RPMI7951 (cell line): ENCODE data around the gene RBM4. TPM values are rescaled to one million over a fixed set of nuclear protein-coding genes. Genes with fewer than 3 reads are reported as not detected.
A peak's percentile ranks its signal among the peaks of the same experiment; 100 is the strongest.
"Not testable (repeated sequence)": the region's sequence is repeated elsewhere in the genome, so short reads cannot be mapped to it uniquely, and the experiment has no call there.

Experiments used
- DNase-seq: peaks from one replicate; pipeline ENCODE4 v3.0.0-alpha.2; 2012; ENCODE audit warnings: low read depth
- total RNA-seq: library from RNA; depleted of rRNA; stranded (reverse); fragments of >200 nt; shearing (Covaris generic); gene quantifications from 2 replicates; pipeline ENCODE4 v1.2.3, GENCODE V29; 2014

The RBM4 gene
- total RNA-seq, 1 experiment from 2014 or later, result 126 TPM

DNA sequence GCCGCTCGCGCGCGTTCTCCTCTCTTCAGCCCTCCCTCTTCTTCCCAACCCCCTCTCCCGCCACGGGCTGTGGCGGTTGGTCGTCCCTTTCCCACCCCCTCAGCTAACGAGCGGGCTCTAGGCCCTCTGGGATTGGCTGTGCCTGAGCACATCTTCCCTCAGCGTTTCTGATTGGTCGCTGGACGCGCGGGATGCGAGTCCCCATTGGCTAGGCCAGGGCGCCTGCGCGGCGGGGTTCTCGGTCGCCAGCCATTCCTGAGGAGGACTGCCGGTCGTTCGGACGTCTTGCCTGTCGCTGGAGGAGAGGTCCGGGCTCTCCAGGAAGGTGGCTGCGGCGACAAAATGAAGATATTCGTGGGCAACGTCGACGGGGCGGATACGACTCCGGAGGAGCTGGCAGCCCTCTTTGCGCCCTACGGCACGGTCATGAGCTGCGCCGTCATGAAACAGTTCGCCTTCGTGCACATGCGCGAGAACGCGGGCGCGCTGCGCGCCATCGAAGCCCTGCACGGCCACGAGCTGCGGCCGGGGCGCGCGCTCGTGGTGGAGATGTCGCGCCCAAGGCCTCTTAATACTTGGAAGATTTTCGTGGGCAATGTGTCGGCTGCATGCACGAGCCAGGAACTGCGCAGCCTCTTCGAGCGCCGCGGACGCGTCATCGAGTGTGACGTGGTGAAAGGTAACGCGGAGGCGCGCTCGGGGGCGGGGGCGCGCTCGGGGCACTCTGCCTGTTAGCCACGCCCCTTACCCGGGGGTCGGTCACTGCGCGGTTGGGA lies 21.9 kb upstream of the RBM4 start, which contains the start of gene RBM14:
TSS of gene RBM14 (plus strand) at position 252 of the 776 bp plus-strand sequence. CDS start at position 343, 91 bp downstream.
- peak; percentile 99 for DNase-seq

DNA sequence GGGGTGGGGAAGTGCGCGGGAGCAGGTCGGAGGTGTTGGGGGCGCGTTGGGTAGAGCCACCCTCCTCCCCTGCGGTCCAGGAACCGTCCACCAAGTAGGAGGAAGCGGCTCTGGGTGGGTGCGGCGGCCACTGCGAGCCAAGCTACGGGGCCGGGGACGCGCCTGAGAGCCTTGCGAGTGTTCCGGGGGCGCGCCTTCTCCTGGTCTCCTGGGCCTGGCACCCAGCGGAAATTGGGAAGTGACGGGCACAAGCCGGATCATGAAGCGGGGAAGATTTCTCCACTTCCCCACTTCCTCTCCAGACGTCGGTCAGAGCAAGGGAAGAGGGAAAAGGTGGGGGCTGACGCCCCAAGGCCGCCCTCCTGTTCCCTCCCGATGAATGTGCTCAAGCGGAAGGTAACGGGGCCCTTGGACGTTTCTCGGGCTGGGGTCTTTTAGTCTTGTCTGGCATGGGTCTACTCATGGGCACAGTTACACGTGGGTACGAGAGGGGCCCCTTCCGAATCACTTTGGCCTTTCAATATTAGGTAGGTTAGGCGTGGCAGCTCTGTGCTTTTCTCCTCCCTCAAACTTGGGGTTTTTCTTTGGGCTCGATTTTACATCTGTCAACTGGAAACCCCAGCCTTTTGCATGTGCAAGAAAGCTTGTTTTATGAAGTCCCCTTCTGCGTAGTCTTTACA lies 21.2 kb upstream of the RBM4 start:
- DNase-seq, result peak; percentile 53

DNA sequence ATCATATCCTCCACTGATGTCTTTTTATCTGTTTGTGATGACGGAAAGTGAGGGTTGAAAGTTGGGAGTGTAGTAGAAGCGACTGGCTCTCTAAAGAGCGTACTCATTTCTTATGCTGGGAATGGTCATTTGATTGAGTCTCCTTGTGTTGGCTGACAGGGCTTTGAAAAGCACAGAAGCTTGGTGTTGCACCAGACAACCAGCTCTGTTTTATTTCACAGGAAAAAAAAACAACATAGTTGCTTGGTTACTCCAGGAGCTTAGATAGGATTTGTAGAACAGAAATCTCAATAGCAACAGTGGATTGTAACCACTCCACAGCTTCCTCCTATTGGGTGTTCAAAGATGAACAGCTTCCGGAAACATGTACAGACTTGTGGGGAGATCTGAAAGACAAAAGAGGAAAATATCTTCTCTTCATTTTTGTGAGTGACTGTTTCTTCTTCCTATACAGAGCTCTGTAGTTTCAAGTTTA lies 19.4 kb upstream of the RBM4 start:
- DNase-seq, result peak; percentile 45

DNA sequence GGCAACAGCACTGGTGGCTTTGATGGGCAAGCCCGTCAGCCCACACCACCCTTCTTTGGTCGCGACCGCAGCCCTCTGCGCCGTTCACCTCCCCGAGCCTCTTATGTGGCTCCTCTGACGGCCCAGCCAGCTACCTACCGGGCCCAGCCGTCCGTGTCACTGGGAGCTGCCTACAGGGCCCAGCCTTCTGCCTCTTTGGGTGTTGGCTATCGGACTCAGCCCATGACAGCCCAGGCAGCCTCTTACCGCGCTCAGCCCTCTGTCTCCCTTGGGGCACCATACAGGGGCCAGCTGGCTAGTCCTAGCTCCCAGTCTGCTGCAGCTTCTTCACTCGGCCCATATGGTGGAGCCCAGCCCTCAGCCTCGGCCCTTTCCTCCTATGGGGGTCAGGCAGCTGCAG lies 14.1 kb upstream of the RBM4 start:
- no peak for DNase-seq

DNA sequence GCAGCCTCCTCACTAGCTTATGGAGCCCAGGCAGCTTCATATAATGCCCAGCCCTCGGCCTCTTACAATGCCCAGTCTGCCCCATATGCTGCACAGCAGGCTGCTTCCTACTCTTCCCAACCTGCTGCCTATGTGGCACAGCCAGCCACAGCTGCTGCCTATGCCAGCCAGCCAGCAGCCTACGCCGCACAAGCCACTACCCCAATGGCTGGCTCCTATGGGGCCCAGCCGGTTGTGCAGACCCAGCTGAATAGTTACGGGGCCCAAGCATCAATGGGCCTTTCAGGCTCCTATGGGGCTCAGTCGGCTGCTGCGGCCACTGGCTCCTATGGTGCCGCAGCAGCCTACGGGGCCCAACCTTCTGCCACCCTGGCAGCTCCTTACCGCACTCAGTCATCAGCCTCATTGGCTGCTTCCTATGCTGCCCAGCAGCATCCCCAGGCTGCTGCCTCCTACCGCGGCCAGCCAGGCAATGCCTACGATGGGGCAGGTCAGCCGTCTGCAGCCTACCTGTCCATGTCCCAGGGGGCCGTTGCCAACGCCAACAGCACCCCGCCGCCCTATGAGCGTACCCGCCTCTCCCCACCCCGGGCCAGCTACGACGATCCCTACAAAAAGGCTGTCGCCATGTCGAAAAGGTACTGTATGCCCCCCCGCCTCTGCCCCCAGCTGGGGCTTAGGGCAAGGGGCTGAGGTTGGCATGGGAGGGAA lies 13.3 kb upstream of the RBM4 start:
- DNase-seq, result no peak

DNA sequence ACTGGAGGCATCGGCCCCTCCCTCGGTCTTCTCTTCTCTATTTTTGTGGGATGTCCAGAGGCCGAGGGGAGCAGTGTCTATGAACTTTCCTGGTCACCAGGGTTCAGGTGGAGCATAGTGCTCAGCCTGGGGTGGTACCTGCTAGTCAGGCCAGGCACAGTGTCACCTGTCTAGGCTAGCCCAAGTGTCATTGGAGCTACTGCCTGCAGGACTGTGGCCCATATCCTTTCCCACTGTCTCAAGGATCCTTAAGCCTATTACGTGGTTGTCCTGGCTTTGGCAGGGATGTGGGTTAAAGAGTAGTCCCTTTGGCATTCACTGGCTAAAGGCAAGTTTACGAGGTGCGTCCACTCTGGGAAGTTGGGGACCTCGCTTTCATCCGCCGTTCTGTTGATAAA lies 12.8 kb upstream of the RBM4 start:
- no peak for DNase-seq

DNA sequence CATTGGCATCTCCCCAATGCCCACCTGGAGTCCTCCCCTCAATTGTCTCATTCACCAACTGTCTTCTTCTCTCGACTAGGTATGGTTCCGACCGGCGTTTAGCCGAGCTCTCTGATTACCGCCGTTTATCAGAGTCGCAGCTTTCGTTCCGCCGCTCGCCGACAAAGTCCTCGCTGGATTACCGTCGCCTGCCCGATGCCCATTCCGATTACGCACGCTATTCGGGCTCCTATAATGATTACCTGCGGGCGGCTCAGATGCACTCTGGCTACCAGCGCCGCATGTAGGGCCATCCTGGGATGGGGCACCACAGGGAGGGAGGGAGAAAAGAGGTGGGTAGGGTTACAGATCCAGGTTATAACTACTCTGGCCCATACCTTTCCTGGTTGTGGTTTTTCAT lies 12.1 kb upstream of the RBM4 start:
- no peak for DNase-seq

DNA sequence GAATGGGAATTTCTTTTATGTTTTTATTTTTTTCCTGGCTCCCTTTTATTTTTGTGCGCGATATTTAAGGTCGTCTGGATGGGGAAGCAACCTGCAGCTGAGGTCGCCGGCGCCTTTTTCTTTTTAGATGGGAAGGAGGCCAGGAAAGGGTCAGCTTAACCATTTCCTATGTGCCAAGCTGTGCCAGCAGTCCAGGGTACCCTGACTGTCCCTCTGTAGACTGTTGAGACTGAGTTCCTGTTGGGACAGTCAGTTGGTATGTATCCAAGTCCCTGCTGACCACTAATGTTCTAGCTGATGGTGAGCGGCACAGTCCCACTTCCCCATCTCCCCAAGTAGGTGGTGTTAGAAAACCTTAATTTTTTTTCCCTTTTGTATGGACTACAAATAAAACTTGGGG lies 11.6 kb upstream of the RBM4 start:
- no peak for DNase-seq

DNA sequence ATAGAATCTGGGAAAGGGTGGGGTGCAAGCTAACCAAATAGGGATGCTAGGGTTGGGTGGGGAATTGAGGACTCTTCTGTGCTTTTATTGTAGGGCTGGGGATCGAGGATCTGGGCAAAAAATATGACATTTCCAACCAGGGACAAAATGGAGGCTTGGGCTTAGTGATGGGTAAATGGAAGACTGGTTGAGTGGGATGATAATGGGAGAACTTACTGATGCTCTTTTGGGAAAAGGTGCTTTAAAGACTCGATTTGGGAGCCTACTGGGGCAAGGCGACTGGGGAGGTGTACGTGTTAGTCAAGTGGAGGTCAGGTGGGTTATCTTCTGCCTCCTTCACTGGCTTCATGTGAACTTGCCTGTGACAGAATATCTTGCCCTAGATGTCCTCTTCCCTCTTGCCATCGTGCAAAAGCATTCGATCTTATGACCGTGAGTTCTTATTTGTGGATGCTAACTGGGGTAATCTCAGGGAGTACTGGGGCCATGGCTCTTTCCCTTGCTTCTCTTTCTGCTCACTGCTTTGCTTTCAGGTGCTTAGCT lies 10.4 kb upstream of the RBM4 start:
- no peak for DNase-seq

DNA sequence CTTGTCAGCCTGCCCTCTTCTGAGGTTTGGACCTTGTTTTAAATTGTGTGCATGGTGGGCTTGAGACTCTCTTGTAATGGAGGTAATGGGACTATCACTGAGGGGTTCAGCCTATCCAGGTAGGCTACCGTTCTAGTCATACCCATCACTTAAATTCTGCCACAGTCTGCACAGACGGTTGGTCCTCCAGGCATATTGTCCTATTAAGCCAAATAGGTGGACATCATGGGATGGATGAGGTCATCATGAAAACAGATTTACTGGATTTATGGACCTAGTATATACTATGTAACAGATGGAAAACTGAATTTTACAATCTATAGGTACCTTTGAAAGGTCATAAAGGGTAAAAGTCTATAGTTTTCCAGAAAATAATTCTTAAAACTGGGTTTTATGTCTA lies 9.1 kb upstream of the RBM4 start:
- no peak for DNase-seq

DNA sequence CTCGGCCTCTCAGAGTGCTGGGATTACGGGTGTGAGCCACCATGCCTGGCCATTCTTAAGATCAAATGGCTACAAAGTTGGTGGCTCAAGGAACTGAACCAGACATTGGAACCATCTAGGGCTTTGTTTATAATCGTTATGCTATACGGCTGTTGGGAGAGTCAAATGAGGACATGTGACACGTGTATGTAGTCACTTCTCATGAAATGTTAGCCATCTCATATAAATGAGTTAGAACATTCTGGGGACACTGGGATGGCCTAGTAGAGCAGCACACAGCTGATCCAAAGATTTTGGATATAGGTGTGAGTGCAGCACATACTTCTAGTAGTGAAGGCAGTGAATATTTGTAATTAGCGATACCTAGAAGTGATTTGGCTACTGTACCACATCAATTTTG lies 6.6 kb upstream of the RBM4 start:
- no peak for DNase-seq

DNA sequence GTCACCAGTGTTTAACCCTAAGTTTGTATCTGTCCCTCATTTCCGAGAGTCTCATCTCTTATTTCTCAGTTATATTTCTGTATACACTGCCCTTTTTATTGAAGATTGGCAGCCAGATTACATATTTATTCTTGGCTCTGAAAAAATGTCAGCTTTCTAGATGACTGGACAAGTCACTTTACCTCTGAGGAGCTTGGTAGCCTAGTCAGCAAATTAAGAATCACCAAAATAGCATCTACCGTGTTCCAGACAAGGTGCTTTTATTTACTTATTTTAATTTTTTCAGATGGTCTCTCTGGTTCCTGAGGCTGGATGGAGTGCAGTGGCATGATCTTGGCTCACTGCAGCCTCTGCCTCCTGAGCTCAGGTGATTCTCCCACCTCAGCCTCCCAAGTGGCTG lies 5.6 kb upstream of the RBM4 start:
- no peak for DNase-seq

DNA sequence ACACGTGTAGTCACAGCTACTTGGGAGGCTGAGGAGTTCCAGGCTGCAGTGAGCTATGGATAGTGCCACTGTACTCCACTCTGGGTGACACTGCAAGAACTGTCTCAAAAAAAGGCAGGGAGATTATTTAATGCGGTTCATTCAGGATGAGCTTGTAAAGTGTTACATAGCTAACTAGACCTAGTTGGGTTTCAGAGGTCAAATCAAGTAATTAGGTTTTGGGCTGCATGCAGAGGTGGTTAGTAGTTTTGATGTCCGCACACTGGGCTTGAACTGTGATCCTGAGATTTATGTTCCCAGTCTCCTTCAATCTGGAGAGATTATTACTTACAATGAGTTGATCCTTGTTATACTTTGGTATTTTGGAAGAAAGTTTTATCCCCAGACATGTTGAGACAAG lies 2.1 kb upstream of the RBM4 start:
- no peak for DNase-seq

DNA sequence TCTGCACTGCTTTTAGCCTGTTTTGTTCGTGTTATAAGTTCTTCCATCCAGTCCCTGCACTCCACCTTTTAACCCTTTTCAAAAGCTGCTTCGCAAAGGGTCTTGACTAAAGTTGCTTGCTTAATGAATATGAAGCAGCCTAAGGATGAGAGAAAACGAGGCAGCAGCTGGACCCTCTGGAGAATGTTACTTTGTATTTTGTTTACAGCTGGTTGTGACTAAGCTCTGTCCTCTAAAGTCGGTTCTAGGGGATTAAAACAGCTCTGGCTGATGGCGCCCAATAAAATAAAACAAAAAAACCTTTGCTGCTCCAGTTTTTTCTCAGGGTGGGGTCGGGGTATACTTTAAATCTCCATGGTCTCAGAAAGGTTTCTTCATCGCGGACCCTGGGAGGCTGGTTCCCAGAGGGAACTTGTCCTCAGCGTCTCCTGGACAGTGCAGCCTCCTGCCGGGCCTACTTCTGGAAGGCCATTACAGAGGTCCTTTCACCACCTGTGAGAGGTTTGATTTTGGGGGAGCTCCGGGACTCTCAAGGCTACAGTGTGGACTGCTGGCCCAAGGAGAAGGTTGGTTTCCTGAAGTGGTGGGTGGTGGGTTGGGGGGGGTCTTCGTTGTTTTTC lies 836 bp upstream of the RBM4 start:
- peak; percentile 15 for DNase-seq

DNA sequence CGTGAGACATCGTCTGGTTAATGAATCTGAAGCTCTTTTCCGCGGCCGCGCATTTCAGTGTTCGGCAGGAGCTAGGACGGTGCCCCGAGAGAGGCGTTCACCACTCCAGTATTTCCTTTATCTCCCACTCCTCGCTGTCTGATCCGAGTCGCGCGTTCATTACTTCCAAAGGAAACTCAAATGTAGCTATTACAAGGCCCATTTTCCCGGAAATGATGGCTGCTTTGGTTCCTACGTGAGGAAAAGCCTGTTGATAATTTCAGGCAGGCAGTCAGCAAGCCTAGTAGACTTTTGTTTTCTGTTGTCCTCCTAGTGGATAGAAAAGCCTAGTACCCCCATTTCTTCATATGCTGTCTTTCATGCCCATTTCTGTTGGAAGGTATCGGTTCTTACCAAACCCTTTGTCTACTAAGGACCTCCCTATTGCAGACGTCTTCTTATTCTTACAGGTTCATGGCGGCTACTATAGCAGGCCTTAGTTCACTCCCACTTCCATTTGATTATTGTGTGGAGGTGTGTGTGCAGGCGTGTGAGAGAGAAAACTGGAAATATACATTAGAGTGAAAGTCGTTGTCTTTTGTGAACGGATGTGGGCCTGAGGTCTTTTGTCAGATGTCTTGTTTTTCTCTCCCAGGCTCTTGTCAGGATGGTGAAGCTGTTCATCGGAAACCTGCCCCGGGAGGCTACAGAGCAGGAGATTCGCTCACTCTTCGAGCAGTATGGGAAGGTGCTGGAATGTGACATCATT lies 737 bp downstream of the RBM4 start:
- DNase-seq, result peak; percentile 33

DNA sequence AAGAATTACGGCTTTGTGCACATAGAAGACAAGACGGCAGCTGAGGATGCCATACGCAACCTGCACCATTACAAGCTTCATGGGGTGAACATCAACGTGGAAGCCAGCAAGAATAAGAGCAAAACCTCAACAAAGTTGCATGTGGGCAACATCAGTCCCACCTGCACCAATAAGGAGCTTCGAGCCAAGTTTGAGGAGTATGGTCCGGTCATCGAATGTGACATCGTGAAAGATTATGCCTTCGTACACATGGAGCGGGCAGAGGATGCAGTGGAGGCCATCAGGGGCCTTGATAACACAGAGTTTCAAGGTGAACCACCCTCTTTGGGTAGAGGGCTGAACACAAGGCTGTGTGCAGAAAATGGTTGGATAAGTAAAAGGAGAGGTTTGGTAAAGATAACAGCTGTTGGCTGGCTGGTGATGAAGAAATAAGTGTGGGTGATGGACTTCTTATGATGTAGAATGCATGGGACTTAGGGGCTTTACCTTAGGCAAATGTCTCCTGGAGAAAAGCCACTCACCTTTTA lies 1.4 kb downstream of the RBM4 start:
- DNase-seq, result not testable (repeated sequence)

DNA sequence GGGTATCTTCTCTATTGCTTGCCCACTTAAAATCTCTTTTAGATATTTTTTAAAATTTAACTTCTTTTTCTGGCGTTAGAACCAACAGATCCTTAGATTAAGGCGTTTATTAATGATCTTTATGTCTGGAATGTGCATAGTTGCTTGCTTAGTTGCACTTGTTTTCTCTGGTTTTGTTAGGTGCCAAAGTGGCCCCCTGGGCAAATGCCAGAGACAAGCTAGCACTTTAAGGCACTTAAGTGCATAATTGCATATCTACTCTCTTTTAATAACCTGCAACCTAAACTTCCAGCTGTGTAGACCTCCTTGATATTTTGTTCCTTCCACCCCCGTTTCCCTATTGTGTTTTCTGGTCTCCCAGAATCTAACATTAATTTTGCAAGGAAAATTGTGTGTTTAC lies 3.3 kb downstream of the RBM4 start:
- DNase-seq, result no peak

DNA sequence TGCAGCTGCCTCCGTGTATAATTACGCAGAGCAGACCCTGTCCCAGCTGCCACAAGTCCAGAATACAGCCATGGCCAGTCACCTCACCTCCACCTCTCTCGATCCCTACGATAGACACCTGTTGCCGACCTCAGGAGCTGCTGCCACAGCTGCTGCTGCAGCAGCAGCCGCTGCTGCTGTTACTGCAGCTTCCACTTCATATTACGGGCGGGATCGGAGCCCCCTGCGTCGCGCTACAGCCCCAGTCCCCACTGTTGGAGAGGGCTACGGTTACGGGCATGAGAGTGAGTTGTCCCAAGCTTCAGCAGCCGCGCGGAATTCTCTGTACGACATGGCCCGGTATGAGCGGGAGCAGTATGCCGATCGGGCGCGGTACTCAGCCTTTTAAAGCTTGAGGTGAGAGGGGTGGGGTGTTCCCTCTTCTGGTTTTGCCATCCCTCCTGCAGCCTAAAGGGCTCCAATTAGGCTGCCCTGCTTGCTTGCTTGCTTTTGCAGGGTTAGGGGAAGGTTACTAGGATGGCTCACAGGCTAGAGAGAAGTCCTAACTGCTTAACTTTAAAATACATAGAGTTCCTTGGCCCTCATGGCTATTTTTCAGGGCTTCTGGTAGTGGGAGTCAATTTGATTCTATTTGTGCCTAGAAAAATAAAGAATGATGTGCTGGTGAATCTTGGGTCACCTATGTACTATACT lies 5.4 kb downstream of the RBM4 start:
- no peak for DNase-seq

DNA sequence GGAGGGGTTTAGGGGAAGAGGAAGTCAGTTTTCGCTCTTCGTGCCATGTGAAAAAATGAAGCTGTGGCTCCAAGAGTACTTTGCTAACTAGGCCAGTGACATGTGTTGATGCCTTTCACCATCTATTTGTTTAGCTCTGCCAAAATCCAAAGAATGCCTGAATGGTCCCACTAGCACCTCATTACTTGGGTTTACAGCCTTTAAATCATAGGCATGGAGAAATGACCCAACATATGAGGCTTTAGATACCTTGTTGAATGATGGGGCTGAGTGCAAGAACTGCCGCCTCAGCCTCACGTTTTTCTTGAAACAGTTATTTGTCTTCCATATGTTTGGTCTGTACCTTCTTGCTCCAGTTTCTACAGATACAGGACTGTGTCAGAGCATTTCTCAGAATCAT lies 8.3 kb downstream of the RBM4 start:
- DNase-seq, result no peak

DNA sequence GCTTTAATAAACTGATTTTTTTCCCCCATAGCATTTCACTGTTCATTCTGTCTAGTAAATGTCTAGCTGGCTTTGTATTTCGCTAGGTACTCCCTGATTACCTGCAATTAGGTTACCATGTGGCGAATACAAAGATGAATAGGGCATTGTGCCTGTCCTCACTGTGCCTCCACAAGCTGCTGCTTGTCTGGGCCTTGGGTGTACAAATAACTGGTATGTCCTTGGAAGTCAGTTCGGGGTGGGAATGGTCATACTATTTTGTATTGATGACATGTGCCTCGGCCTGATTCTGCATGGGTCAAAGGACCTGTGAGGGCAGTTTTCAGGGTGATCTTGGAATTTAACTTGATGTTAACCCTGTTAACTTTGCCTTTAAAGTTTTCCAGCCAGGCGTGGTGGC lies 11.4 kb downstream of the RBM4 start:
- no peak for DNase-seq
